Dedifferentiated amniotic fluid mesenchymal stem cell (primary cell): Measurements from ENCODE around the gene GPR84.
"Not testable (repeated sequence)": the region's sequence is repeated elsewhere in the genome, so short reads cannot be mapped to it uniquely, and the experiment has no call there.

Experiments
- DNase-seq: peaks from one replicate; pipeline ENCODE4 v3.0.0-alpha.2; 2016; ENCODE audit errors: extremely low spot score

The GPR84 gene

DNA sequence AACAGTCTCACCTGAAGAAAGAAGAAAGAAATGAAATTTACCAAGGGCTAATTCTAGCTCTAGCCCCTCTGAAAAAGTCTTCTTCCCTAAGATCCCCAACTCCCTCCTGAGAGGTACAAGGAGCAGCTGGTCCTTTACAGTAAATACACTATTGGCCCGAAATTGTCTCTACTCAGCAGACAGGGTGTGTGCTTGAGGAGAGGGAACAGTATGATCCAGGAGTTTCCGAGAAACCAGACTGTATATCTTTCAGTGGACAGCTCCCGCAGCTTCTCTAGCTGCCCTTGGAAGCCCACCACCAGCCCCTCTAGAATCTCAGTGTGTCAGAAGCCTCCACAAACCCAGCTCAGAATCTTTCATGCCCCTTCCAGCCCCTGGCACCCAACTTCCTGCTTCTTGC, 8.1 kb downstream of the GPR84 start:
- DNase-seq: no peak

GRCh38 chr12:54355104-54355815, 9.0 kb downstream of the GPR84 start:
- no peak for DNase-seq

- not testable (repeated sequence) for DNase-seq
These were observed 10.0 kb downstream of the GPR84 start for GRCh38 chr12:54354271-54354670.

GRCh38 chr12:54352891-54353874, 11.1 kb downstream of the GPR84 start:
- no peak for DNase-seq

DNA sequence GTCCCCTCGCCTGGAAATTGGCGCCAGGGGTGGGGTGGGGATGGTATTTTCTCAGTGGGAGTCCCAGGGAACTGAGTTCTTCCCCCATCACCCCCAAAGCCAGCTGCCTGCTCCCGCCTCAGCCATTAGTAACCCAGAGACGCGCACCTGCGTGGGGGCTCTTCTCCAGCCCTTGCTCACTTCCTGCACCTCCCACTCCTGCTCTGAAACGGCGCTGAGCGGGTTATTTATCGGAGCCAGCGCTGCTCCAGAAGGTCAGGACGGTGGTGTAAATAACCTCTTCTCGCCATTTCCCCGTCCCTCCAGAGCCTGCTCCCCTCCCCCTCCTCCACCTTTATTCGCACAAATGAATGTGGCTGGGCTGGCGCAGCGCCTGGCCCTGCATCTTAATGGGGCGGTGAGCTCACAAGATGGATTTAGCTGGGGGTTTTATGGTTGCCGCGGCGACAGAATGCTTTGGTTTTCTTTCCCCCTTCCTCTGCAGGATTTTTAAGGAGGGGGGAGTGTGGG, 12.2 kb downstream of the GPR84 start:
- DNase-seq: no peak

GRCh38 chr12:54351341-54351740, 12.9 kb downstream of the GPR84 start:
- DNase-seq: no peak

DNA sequence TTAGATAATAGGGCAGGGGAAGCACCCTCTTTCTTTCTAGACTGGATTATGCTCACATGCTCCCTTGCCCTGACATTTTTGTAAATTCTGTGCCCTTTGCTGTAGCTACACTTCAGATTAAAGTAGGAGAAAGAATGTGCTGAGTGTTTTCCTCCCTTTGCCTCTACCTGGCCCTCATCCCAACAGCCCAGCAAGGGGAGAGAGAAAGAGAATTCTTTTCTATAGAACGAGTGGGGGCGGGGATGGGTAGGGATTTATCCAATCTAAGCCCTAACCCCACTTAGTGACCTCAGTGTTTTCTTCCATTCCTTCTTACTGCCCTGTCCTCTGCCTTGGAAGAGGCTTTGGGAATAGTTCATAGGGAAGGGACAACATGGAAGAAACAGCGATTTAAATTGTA, 13.5 kb downstream of the GPR84 start:
- DNase-seq: no peak

DNA sequence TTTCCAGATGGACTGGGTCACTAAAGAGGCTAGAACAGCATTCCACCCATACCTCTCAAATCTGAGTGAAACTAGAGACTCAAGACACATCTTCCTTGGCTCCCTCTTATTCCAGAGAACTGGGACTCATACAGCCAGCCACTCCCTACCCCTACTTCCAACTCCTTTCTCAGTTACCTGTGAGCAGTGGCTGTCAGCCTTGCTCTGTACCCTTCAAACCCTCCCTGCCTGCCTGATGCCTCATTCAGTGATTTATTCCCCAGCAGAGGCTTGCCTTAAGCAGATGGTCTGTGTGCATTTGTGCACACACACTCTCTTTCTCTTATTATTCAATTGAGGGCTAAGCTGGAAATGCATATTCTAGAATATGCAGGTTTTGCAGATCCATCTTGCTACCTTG, 14.6 kb downstream of the GPR84 start:
- no peak for DNase-seq

GRCh38 chr12:54349036-54349435, 15.2 kb downstream of the GPR84 start:
- DNase-seq: no peak

DNA sequence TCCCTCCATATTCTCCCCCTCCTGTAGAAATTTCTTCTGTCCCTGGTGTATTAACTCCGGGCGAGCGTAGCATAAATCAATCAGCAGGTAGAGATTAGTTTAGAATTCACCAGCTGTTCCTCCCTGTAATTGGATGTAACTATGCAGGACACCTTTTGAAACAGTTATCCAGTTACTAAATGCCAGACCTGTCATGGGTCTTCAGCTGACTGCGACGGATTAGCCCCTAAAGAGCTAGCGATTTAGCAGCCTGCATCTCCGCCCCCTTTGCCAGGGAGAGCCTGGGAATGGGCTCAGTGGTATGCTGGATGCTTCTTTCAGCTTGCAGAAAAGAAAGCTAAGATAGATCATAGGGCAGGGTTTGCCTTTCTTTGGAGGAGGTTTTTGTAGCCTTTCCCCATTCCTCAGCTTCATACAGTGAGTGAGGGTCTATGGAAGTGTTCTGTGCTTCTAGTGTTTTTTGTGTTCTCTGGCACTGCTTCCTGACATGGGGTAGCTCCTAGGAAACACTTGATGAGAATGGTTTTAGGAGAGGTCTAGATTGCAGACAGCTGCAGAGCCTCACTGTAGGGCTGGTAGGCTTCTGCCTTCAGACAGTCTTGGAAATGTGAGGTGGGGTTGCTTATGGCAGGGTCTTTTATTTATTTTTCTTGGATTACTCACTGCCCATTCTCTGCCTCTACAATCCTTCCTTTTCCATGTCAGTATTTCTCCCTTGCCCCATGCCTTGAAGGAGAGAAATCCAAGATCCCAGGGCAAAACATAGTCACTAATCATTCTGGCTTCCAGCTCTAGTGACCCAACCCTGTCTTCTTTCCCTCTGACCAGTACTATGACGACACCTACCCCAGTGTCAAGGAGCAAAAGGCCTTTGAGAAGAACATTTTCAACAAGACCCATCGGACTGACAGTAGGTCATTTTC, 22.6 kb downstream of the GPR84 start:
- no peak for DNase-seq

DNA sequence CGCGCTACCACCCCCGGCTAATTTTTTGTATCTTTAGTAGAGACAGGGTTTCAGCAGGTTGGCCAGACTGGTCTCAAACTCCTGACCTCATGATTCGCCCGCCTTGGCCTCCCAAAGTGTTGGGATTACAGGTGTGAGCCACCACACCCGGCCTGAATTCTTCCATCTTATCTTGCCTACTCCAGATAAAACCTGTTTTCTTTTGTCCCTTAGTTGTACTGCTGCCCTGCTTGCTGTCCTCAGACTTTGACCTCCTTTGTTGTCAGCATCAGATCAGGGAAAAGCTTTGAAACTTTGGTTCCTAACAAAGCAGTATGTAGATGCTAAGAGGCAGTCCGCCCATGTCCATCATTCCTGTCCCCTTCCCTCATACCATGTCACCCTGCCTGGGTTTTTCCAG, 23.4 kb downstream of the GPR84 start:
- no peak for DNase-seq

GRCh38 chr12:54338698-54339296, 25.5 kb downstream of the GPR84 start:
- no peak for DNase-seq

DNA sequence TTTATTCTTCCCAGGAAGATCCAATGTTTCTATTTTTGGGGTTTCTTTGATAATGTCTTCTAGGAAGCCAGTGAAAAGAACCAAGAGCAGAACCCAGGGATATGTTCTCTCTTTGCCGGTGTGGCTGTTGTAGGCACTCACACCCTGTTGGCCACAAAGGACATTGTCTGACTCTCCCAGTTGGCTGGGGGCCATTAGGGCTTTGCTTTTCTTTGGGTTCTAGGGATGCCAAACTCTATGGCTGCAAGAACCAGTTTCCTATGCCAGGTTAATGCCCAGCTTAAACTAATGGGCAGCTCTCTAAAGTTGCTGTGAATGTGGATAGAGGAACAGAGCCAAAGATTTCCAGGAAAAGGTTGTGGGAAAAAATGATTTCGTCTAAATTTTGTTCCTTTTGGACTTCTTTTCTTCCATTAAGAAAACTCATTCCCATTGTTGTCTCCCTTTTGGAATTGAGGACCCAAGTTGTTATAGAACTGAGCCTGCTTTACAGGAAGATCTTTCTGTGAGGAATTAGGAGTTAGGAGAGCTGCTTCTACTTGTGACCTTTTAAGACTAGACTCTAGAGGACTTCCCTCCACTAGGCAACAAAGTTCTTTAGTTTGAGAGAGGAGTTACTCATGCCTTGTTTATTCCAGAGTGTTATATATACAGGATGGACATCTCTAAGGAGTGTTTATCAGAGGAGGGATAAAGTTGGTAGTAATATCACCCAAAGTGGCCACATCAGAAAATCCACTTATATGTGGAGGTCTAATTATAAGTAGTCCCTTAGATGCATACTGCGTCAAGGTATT, 26.2 kb downstream of the GPR84 start:
- no peak for DNase-seq

GRCh38 chr12:54337280-54337842, 26.9 kb downstream of the GPR84 start:
- no peak for DNase-seq

- no peak for DNase-seq
These were observed 30.8 kb downstream of the GPR84 start for GRCh38 chr12:54333420-54334034.

DNA sequence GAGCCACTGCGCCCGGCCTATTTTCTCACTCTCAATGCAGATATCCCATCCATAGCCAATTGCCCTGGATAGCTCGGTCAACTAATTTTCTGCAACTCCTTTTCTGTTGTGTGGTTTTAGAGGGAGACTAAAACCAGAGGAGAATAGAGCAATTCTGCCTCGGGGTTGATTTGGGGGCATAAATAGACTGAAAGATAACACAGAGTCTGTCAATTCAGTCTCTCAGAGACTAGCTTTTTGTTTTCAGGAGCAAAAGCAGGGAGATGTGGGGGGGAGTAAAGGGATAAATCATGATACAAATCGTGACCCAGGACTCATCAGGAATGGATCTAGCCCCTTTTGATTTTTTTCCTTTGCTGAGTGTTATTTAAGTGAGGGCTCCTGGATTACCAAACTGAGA, 32.8 kb downstream of the GPR84 start:
- no peak for DNase-seq

DNA sequence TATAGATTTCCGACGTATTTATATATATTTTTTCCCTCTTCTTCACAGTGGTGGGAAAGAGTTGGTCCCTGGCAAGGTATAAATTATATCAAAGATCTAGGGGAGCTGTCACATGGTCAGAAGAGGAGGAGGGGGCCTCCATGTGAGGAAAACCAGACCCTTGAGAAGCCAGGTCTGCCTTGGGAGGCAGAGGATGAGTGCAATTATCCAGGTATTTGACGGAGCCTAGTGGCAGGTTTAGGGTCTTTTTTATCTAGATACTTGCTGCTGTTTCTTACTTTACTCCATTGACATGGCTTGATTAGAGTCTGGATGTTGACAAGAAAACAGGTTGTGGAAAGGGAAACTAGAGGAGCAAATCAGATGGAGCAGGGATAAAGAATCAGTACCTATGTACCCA, 33.8 kb downstream of the GPR84 start:
- no peak for DNase-seq

DNA sequence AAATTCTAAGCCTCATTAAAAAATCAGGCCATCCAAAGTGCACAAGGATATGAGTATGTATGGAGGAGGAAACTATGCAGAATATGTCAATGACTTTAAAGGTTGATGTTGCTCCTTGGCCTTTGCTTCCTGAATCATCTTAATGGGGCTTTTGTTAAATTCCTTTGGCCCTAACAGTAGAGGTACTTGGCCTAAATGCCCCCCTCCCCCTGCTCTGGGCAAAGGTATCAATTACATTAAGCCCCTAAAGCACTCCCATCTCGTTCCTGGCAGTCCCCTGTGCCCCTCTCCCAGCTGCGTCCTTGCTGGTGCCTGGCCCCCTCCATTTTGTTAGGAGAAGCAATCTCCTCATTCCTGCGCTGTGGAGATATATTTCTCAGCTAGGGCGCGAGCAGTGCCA, 34.5 kb downstream of the GPR84 start:
- no peak for DNase-seq

DNA sequence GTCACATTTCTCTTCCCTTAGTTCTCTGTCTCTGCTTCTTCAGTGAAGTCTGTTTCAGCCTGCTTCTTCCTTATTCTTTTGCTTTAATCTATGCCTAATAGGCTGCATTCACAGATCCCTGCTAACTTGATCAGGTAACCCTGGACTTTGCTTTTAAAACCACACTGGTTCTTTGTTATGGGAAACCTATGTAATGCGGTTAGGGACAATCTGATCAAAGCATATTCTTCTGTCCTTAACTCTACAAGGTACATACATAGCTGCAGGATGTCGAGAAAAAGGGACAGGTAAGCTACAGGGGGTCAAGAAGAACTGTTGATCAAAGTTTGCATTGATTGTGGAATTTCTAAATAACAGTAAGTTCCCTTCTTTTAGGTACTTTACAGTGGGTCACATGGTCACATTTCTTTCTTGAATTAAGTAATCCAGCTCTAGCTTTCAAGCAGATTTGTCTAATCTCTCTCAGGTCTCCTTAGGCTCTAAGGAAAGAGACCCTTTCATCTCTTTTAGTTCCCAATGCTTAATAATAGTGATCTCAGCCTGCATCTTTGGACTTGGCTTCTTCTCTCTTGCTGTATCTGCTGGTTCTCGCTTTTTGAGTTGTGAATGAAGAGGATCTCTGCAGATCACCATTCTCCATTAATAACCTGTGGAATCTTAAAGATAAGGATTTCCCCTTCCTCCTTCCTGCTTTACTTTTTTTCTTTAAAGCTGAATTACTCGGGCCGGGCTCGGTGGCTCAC, 35.5 kb downstream of the GPR84 start:
- no peak for DNase-seq
